ENCODE measurements around the gene PRAMEF10.
"Not testable (repeated sequence)": the region's sequence is repeated elsewhere in the genome, so short reads cannot be mapped to it uniquely, and the experiment has no call there.

- not testable (repeated sequence) for TF ChIP-seq CTCF, POLR2A (IDR thresholded peaks at IDR 0.05)
Observed at GRCh38 chr1:12916310-12916709, 18.2 kb upstream of the PRAMEF10 start, which contains the start of gene PRAMEF7.
